H1 (cell line): Measurements from ENCODE around the gene GLOD4. TPM values are rescaled to one million over a fixed set of nuclear protein-coding genes. Genes with fewer than 3 reads are reported as not detected.

Experiments
- CTCF ChIA-PET: fragments of 300-600 bp; sonication (Branson Sonifier 250); formaldehyde crosslinking; loops from one replicate; lab custom pipeline; 2021; ENCODE audit not compliant: partially characterized antibody; lab: Charles Lee
- POLR2A ChIA-PET: fragments of 300-600 bp; sonication (Branson Sonifier 250); formaldehyde crosslinking; loops from one replicate; lab custom pipeline; 2021; ENCODE audit warnings: inconsistent platforms; ENCODE audit not compliant: partially characterized antibody; lab: Charles Lee
- DNase-seq, 2 experiments: peaks; one replicate each; pipeline versions ENCODE4 v3.0.0 to v3.0.0-alpha.2; 2010 to 2022; ENCODE audit warnings: low spot score in 2 of 2, low read depth in 1 of 2, mixed read lengths in 1 of 2
- FAIRE-seq: peaks from 2 replicates; lab custom pipeline; 2011; peaks lifted over from hg19 to GRCh38; lab: Jason Lieb, UNC
- H2AFZ ChIP-seq: 2 replicates; pipeline ENCODE4 v1.8.1; 2012; ENCODE audit warnings: low read length, inconsistent platforms
- H2AK5ac ChIP-seq: 2 replicates; pipeline ENCODE4 v1.6.1; 2013; ENCODE audit warnings: low read depth, low read length
- H2BK120ac ChIP-seq: replicated peaks from 2 replicates; pipeline ENCODE3; 2013; ENCODE audit warnings: low read depth, low read length, inconsistent platforms
- H2BK12ac ChIP-seq: 2 replicates; pipeline ENCODE4 v1.6.1; 2013; ENCODE audit warnings: low read depth, low read length
- H2BK15ac ChIP-seq: 2 replicates; pipeline ENCODE4 v1.6.1; 2013; ENCODE audit warnings: low read length
- H2BK20ac ChIP-seq: 2 replicates; pipeline ENCODE4 v1.6.1; 2013; ENCODE audit warnings: low read length
- H2BK5ac ChIP-seq: 2 replicates; pipeline ENCODE4 v1.6.1; 2013; ENCODE audit warnings: low read depth, low read length
- H3K14ac ChIP-seq: 2 replicates; pipeline ENCODE4 v1.6.1; 2013; ENCODE audit warnings: inconsistent platforms; ENCODE audit not compliant: insufficient read length
- H3K18ac ChIP-seq: 2 replicates; pipeline ENCODE4 v1.6.1; 2013; ENCODE audit warnings: low read length; ENCODE audit errors: extremely low read depth
- H3K23ac ChIP-seq: 2 replicates; pipeline ENCODE4 v1.6.1; 2013; ENCODE audit warnings: inconsistent platforms; ENCODE audit not compliant: insufficient read length
- H3K23me2 ChIP-seq: 2 replicates; pipeline ENCODE4 v1.6.1; 2013; ENCODE audit warnings: low read depth, low read length
- H3K27ac ChIP-seq: 2 replicates; pipeline ENCODE4 v1.6.1; 2011; ENCODE audit warnings: low read depth, low read length, inconsistent platforms
- H3K27me3 ChIP-seq, 4 experiments: replicated peaks in 1 of 4; 1 replicate in 1 of 4; 2 replicates in 3 of 4; pipeline versions ENCODE4 v1.6.1 to v1.8.1; 2011 to 2013; ENCODE audit warnings: low read length in 3 of 4, mild to moderate bottlenecking in 3 of 4, inconsistent platforms in 2 of 4, mixed read lengths in 2 of 4, moderate library complexity in 1 of 4; ENCODE audit not compliant: control insufficient read depth in 3 of 4, insufficient read depth in 3 of 4; ENCODE audit errors: extremely low read depth in 1 of 4
- H3K36me3 ChIP-seq, 4 experiments: 2 replicates each; pipeline versions ENCODE4 v1.6.1 to v1.8.1; 2011 to 2013; ENCODE audit warnings: mild to moderate bottlenecking in 4 of 4, low read length in 3 of 4, moderate library complexity in 2 of 4, control low read depth in 1 of 4, inconsistent platforms in 1 of 4; ENCODE audit not compliant: insufficient read depth in 4 of 4, control insufficient read depth in 2 of 4
- H3K4ac ChIP-seq: replicated peaks from 2 replicates; pipeline ENCODE3; 2013; ENCODE audit warnings: low read length, low read depth, mixed read lengths, inconsistent platforms; ENCODE audit not compliant: insufficient read length
- H3K4me1 ChIP-seq, 4 experiments: replicated peaks in 1 of 4; 1 replicate in 1 of 4; 2 replicates in 3 of 4; pipeline versions ENCODE4 v1.6.1 to v1.8.1; 2011 to 2013; ENCODE audit warnings: low read length in 3 of 4, inconsistent platforms in 2 of 4, mixed read lengths in 1 of 4; ENCODE audit not compliant: insufficient read depth in 4 of 4, control insufficient read depth in 3 of 4
- H3K4me2 ChIP-seq, 2 experiments: 2 replicates each; pipeline versions ENCODE4 v1.6.1 to v1.8.1; 2011 to 2013; ENCODE audit warnings: low read depth in 2 of 2, low read length in 2 of 2, control low read depth in 1 of 2, inconsistent platforms in 1 of 2, mild to moderate bottlenecking in 1 of 2; ENCODE audit not compliant: insufficient read depth in 1 of 2
- H3K4me3 ChIP-seq, 4 experiments: fragments of 200-600, 300-600 bp in 1 of 4; sonication (generic), shearing (Covaris generic), sonication (Bioruptor Twin) in 1 of 4; 2 replicates each; pipeline versions ENCODE4 v1.5.1 to v1.8.1; 2011 to 2016; ENCODE audit warnings: low read length in 4 of 4, low read depth in 3 of 4, control low read depth in 2 of 4, inconsistent platforms in 2 of 4, mild to moderate bottlenecking in 2 of 4, mixed read lengths in 1 of 4, moderate library complexity in 1 of 4; ENCODE audit not compliant: insufficient read depth in 2 of 4; ENCODE audit errors: extremely low read depth in 1 of 4
- H3K56ac ChIP-seq: replicated peaks from 2 replicates; pipeline ENCODE3; 2013; ENCODE audit warnings: low read depth, mild to moderate bottlenecking, mixed read lengths, low read length, inconsistent platforms; ENCODE audit not compliant: insufficient read length
- H3K79me1 ChIP-seq: 2 replicates; pipeline ENCODE4 v1.6.1; 2013; ENCODE audit warnings: low read depth, low read length, control low read depth
- H3K79me2 ChIP-seq, 2 experiments: 2 replicates each; pipeline versions ENCODE4 v1.6.1 to v1.8.1; 2012 to 2013; ENCODE audit warnings: low read length in 2 of 2, mild to moderate bottlenecking in 2 of 2, inconsistent platforms in 1 of 2; ENCODE audit not compliant: insufficient read depth in 2 of 2, control insufficient read depth in 1 of 2
- H3K9ac ChIP-seq, 4 experiments: replicated peaks in 1 of 4; 1 replicate in 1 of 4; 2 replicates in 3 of 4; pipeline versions ENCODE4 v1.6.1 to v1.8.1; 2011 to 2013; ENCODE audit warnings: low read depth in 3 of 4, low read length in 3 of 4, control low read depth in 2 of 4, mild to moderate bottlenecking in 2 of 4, moderate library complexity in 2 of 4, inconsistent platforms in 1 of 4; ENCODE audit errors: extremely low read depth in 1 of 4
- H3K9me3 ChIP-seq, 2 experiments: 2 replicates each; pipeline versions ENCODE4 v1.6.1 to v1.8.1; 2012 to 2013; ENCODE audit warnings: mild to moderate bottlenecking in 2 of 2, moderate library complexity in 2 of 2, control low read depth in 1 of 2, inconsistent platforms in 1 of 2, low read depth in 1 of 2, low read length in 1 of 2, mixed read lengths in 1 of 2; ENCODE audit not compliant: insufficient read depth in 2 of 2
- H4K20me1 ChIP-seq, 2 experiments: replicated peaks in 1 of 2; 2 replicates each; pipeline versions ENCODE3 to v1.8.1; 2011 to 2013; ENCODE audit warnings: inconsistent platforms in 2 of 2, low read length in 2 of 2, mild to moderate bottlenecking in 1 of 2; ENCODE audit not compliant: insufficient read depth in 2 of 2, control insufficient read depth in 1 of 2
- H4K5ac ChIP-seq: 2 replicates; pipeline ENCODE4 v1.6.1; 2013; ENCODE audit warnings: low read length, low read depth, mixed read lengths, inconsistent platforms; ENCODE audit not compliant: insufficient read length
- H4K8ac ChIP-seq: 2 replicates; pipeline ENCODE4 v1.8.0; 2013; ENCODE audit warnings: mild to moderate bottlenecking, moderate library complexity, low read length, inconsistent platforms; ENCODE audit not compliant: insufficient read depth; ENCODE audit errors: extremely low read depth
- H4K91ac ChIP-seq: replicated peaks from 2 replicates; pipeline ENCODE3; 2013; ENCODE audit warnings: low read length, mixed read lengths, inconsistent platforms; ENCODE audit not compliant: insufficient read length
- CREB1 ChIP-seq: IDR thresholded peaks from 2 replicates; pipeline ENCODE4 v1.6.1; 2012; ENCODE audit warnings: inconsistent platforms
- EGR1 ChIP-seq: IDR thresholded peaks from 2 replicates; pipeline ENCODE4 v1.6.1; 2011; ENCODE audit warnings: low read depth, low read length, borderline replicate concordance
- EP300 ChIP-seq, 2 experiments: IDR thresholded peaks; 1 replicate in 1 of 2; 2 replicates in 1 of 2; pipeline ENCODE4 v1.6.1; 2011 to 2012; ENCODE audit warnings: low read depth in 2 of 2, low read length in 2 of 2, mild to moderate bottlenecking in 2 of 2, borderline replicate concordance in 1 of 2, inconsistent platforms in 1 of 2, moderate library complexity in 1 of 2
- FOSL1 ChIP-seq: IDR thresholded peaks from 2 replicates; pipeline ENCODE4 v1.6.1; 2011; ENCODE audit warnings: mild to moderate bottlenecking, low read depth, low read length, moderate library complexity; ENCODE audit not compliant: insufficient read depth
- GTF2F1 ChIP-seq: IDR thresholded peaks from 2 replicates; pipeline ENCODE4 v1.6.1; 2012; ENCODE audit warnings: low read depth, low read length, improper control_type of control experiment, borderline replicate concordance
- HDAC2 ChIP-seq, 2 experiments: fragments of 300-600 bp in 1 of 2; sonication (generic) in 1 of 2; IDR thresholded peaks; 2 replicates each; pipeline ENCODE4 v1.6.1; 2011 to 2012; ENCODE audit warnings: low read depth in 2 of 2, low read length in 2 of 2, mild to moderate bottlenecking in 2 of 2, moderate library complexity in 2 of 2, borderline replicate concordance in 1 of 2, inconsistent platforms in 1 of 2
- JUND ChIP-seq: IDR thresholded peaks from 2 replicates; pipeline ENCODE4 v1.6.1; 2011; ENCODE audit warnings: mild to moderate bottlenecking, improper control_type of control experiment, low read length
- KDM1A ChIP-seq: fragments of 200-600, 300-600 bp; sonication (generic); IDR thresholded peaks from 2 replicates; pipeline ENCODE4 v1.7.1; 2016; ENCODE audit warnings: mild to moderate bottlenecking, low read length, borderline replicate concordance
- KDM4A ChIP-seq: IDR thresholded peaks from one replicate; pipeline ENCODE4 v1.7.1; 2012; ENCODE audit warnings: low read depth, mild to moderate bottlenecking, moderate library complexity, low read length, inconsistent platforms; ENCODE audit not compliant: severe bottlenecking
- NRF1 ChIP-seq: IDR thresholded peaks from 2 replicates; pipeline ENCODE4 v1.6.1; 2011; ENCODE audit warnings: mild to moderate bottlenecking, low read depth, low read length, improper control_type of control experiment
- PHF8 ChIP-seq: fragments of 200-600 bp; sonication (generic); conservative IDR thresholded peaks from 2 replicates; pipeline ENCODE4 v1.7.1; 2012; ENCODE audit warnings: low read depth, mild to moderate bottlenecking, inconsistent platforms, low read length, moderate library complexity
- POLR2AphosphoS5 ChIP-seq: IDR thresholded peaks from 2 replicates; pipeline ENCODE4 v1.6.1; 2011; ENCODE audit warnings: low read depth, low read length
- RBBP5 ChIP-seq: IDR thresholded peaks from 2 replicates; pipeline ENCODE4 v1.7.1; 2012; ENCODE audit warnings: low read depth, mild to moderate bottlenecking, inconsistent platforms, low read length, moderate library complexity, borderline replicate concordance
- SIRT6 ChIP-seq: IDR thresholded peaks from one replicate; pipeline ENCODE4 v1.7.1; 2012; ENCODE audit warnings: low read length, inconsistent platforms
- YY1 ChIP-seq: IDR thresholded peaks from 2 replicates; pipeline ENCODE4 v1.6.1; 2011; ENCODE audit warnings: low read depth, mild to moderate bottlenecking, low read length
- WGBS, 2 experiments: shearing (Covaris generic) in 1 of 2; methylation state at CpG; one replicate each; pipeline versions ENCODE4 v1.1.6 to v1.1.7; 2013 to 2015; ENCODE audit warnings: low lambda C conversion rate in 2 of 2, mixed read lengths in 2 of 2, inconsistent platforms in 1 of 2, low coverage in 1 of 2, missing lambda C conversion rate in 1 of 2; ENCODE audit not compliant: insufficient replicate concordance in 2 of 2, insufficient coverage in 1 of 2, insufficient read length in 1 of 2; ENCODE audit errors: extremely low coverage in 1 of 2, missing lambda C conversion rate in 1 of 2; 5-methylcytosine and 5-hydroxymethylcytosine counted together
- polyA plus RNA-seq, 7 experiments: library from polyadenylated mRNA; depleted of rRNA in 3 of 7; stranded (reverse) in 5 of 7; unstranded in 2 of 7; fragments of >200 nt in 5 of 7; fragments of 200-250 nt in 2 of 7; gene quantifications; 1 replicate in 5 of 7; 2 replicates in 1 of 7; 4 replicates in 1 of 7; pipeline versions ENCODE4 v1.2.1 to v1.2.3, GENCODE V29; 2011 to 2013; ENCODE audit warnings: missing spikeins in 2 of 7, mixed read lengths in 2 of 7
- total RNA-seq: library from RNA; stranded (reverse); fragmentation: NEBNext Ultra II Directional; extraction: Animal tissue kit (Norgen Biotek cat#: 25700); gene quantifications from 2 replicates; pipeline ENCODE4 v1.2.1, GENCODE V29; 2021

The GLOD4 gene
- total and polyA plus RNA-seq, 2 of the 8 experiments (the other 6 are each of a cell fraction or from before 2014, with no cell fraction given), result 36.8 to 81.3 TPM

- WGBS, 2 experiments, result 90% methylated on average over 5 of the region's 5 CpGs; no CpG with 5 or more reads in 1 of the 2 experiments
- no peak overlapping the region for H4K8ac ChIP-seq
- H2AFZ ChIP-seq, result no peak overlapping the region
- no peak overlapping the region for H2BK120ac ChIP-seq
- H3K4me1 ChIP-seq, result peaks cover 5 to 8% (median 6%) of the 10 kb centered on the region in 4 experiments; a peak in 6 of 7 replicates
- no peak overlapping the region for H3K9ac ChIP-seq
- H4K20me1 ChIP-seq, result no peaks in the 10 kb centered on the region
- no peak overlapping the region for H3K4me2 ChIP-seq
- CTCF ChIA-PET, result interaction anchor here (1.2 kb wide), 1 partner anchor 20 kb away, joined by 5 read pairs; no protein-coding TSS in a partner anchor
- H3K79me2 ChIP-seq, result no peaks in the 10 kb centered on the region
- DNase-seq (no peak), FAIRE-seq (no peak)
- no peak overlapping the region for H2AK5ac ChIP-seq
- H3K4ac ChIP-seq, result no peak overlapping the region
- H3K18ac ChIP-seq, result no peak overlapping the region
- H3K23me2 ChIP-seq, result no peaks in the 10 kb centered on the region
- no peak overlapping the region for H3K23ac ChIP-seq
- no peaks in the 10 kb centered on the region for H3K9me3 ChIP-seq
- H4K5ac ChIP-seq, result no peak overlapping the region
- H3K36me3 ChIP-seq, result no peaks in the 10 kb centered on the region
- no peak overlapping the region for H2BK5ac ChIP-seq
- no peak overlapping the region for H2BK12ac ChIP-seq
- H3K56ac ChIP-seq, result no peak overlapping the region
- H4K91ac ChIP-seq, result no peak overlapping the region
- POLR2A ChIA-PET, result interaction anchor here (0.5 kb wide), 1 partner anchor 281 kb away, joined by 3 read pairs; no protein-coding TSS in a partner anchor
- H3K79me1 ChIP-seq, result no peaks in the 10 kb centered on the region
- H3K4me3 ChIP-seq, result no peak overlapping the region
- no peak overlapping the region for H3K14ac ChIP-seq
- no peaks in the 10 kb centered on the region for H3K27me3 ChIP-seq
- H2BK20ac ChIP-seq, result no peak overlapping the region
- no peak overlapping the region for H2BK15ac ChIP-seq
- H3K27ac ChIP-seq, result no peak overlapping the region
- TF ChIP-seq KDM1A, result no peak
- no peak for TF ChIP-seq RBBP5
- TF ChIP-seq HDAC2 (IDR thresholded peaks at IDR 0.05; ENCODE audit: borderline replicate concordance in 1 of 2, low read depth in 2 of 2, low read length in 2 of 2), result no peak
- TF ChIP-seq EGR1, result no peak
- no peak for TF ChIP-seq EP300 (IDR thresholded peaks at IDR 0.05; ENCODE audit: borderline replicate concordance in 1 of 2, low read depth in 2 of 2, low read length in 2 of 2)
- TF ChIP-seq JUND, result no peak
- no peak for TF ChIP-seq KDM4A
- no peak for TF ChIP-seq CREB1
- TF ChIP-seq GTF2F1, result no peak
- TF ChIP-seq SIRT6, result no peak
- TF ChIP-seq YY1, result no peak
- no peak for TF ChIP-seq FOSL1
- TF ChIP-seq NRF1, result no peak
- TF ChIP-seq PHF8, result no peak
- TF ChIP-seq POLR2AphosphoS5, result no peak
Observed at GRCh38 chr17:721540-721937, 60.5 kb downstream of the GLOD4 start.
